K562 (cell line): ENCODE measurements around the gene SLC38A1. TPM values are rescaled to one million over a fixed set of nuclear protein-coding genes. Genes with fewer than 3 reads are reported as not detected.

Experiments
- ATAC-seq: fragments of 200-7000 bp; cut with Tn5 transposase; 3 replicates; pipeline ENCODE4 v1.9.1; 2020; ENCODE audit warnings: moderate library complexity
- BruUV-seq: library from RNA; stranded (reverse); fragments of 400-500 nt; replicated peaks from 2 replicates; lab custom pipeline; 2021; lab: Mats Ljungman, UMichigan
- CTCF ChIA-PET: fragments of 300-600 bp; formaldehyde crosslinking; extraction: SDS; loops from one replicate; lab custom pipeline; 2021; ENCODE audit warnings: low intra/inter-chr PET ratio; lab: Yijun Ruan, JAX
- POLR2A ChIA-PET: fragments of 300-600, 350-650 bp; sonication (Branson Sonifier 250); formaldehyde crosslinking; extraction: SDS; loops from one replicate; lab custom pipeline; 2021; ENCODE audit warnings: antibody characterized with exemption, inconsistent platforms; lab: Yijun Ruan, JAX
- DNase-seq, 4 experiments: peaks; one replicate each; pipeline versions ENCODE4 v3.0.0 to v3.0.0-alpha.2; 2011 to 2018; ENCODE audit warnings: low spot score in 3 of 4, mixed read lengths in 3 of 4; ENCODE audit errors: extremely low read depth in 1 of 4
- FAIRE-seq: peaks from 2 replicates; lab custom pipeline; 2011; peaks lifted over from hg19 to GRCh38; lab: Jason Lieb, UNC
- H2AFZ ChIP-seq: 2 replicates; pipeline ENCODE4 v1.6.0; 2011; ENCODE audit warnings: low read depth, low read length, control low read depth, inconsistent platforms
- H3K27ac ChIP-seq: fragments of 200-600 bp; 3 replicates; pipeline ENCODE4 v1.8.0; 2011; ENCODE audit warnings: low read depth, mild to moderate bottlenecking, control low read depth, inconsistent platforms, low read length, moderate library complexity, mixed read lengths; ENCODE audit errors: extremely low read depth
- H3K27me3 ChIP-seq, 2 experiments: fragments of 300-600 bp in 1 of 2; 2 replicates in 1 of 2; 3 replicates in 1 of 2; pipeline versions ENCODE4 v1.6.0 to v1.8.0; 2011; ENCODE audit warnings: inconsistent platforms in 2 of 2, low read length in 2 of 2, mild to moderate bottlenecking in 1 of 2, mixed read lengths in 1 of 2, moderate library complexity in 1 of 2; ENCODE audit not compliant: control insufficient read depth in 2 of 2, insufficient read depth in 2 of 2
- H3K36me3 ChIP-seq: fragments of 300-600 bp; 3 replicates; pipeline ENCODE4 v1.8.0; 2011; ENCODE audit warnings: mild to moderate bottlenecking, low read length, inconsistent platforms; ENCODE audit not compliant: control insufficient read depth, insufficient read depth
- H3K4me1 ChIP-seq, 2 experiments: fragments of 200-600 bp in 1 of 2; replicated peaks in 1 of 2; 2 replicates in 1 of 2; 3 replicates in 1 of 2; pipeline versions ENCODE4 v1.5.1 to v1.8.0; 2011; ENCODE audit warnings: inconsistent platforms in 2 of 2, low read length in 2 of 2, mild to moderate bottlenecking in 1 of 2, mixed read lengths in 1 of 2, moderate library complexity in 1 of 2; ENCODE audit not compliant: control insufficient read depth in 2 of 2, insufficient read depth in 2 of 2
- H3K4me2 ChIP-seq: 2 replicates; pipeline ENCODE4 v1.6.1; 2011; ENCODE audit warnings: low read length, control low read depth, inconsistent platforms, mixed read lengths; ENCODE audit not compliant: insufficient read depth
- H3K4me3 ChIP-seq: fragments of 200-600 bp; sonication (generic), shearing (Covaris generic); 2 replicates; pipeline ENCODE4 v1.5.1; 2016; ENCODE audit warnings: control low read depth, inconsistent platforms
- H3K79me2 ChIP-seq: fragments of 200-600 bp; 3 replicates; pipeline ENCODE4 v1.8.0; 2011; ENCODE audit warnings: low read length, inconsistent platforms; ENCODE audit not compliant: control insufficient read depth, insufficient read depth
- H3K9ac ChIP-seq, 2 experiments: 2 replicates each; pipeline versions ENCODE4 v1.6.0 to v1.6.1; 2011; ENCODE audit warnings: low read depth in 2 of 2, low read length in 2 of 2, control low read depth in 1 of 2, inconsistent platforms in 1 of 2, mild to moderate bottlenecking in 1 of 2, mixed read lengths in 1 of 2; ENCODE audit not compliant: insufficient read depth in 1 of 2
- H3K9me1 ChIP-seq: one replicate; pipeline ENCODE4 v1.6.0; 2011; ENCODE audit warnings: inconsistent platforms, mild to moderate bottlenecking, low read length, moderate library complexity; ENCODE audit not compliant: control insufficient read depth, insufficient read depth
- H3K9me3 ChIP-seq: replicated peaks from 2 replicates; pipeline ENCODE4 v1.5.1; 2011; ENCODE audit warnings: low read depth, low read length, inconsistent platforms; ENCODE audit not compliant: control insufficient read depth, insufficient read depth
- H4K20me1 ChIP-seq: replicated peaks from 2 replicates; pipeline ENCODE4 v1.6.1; 2011; ENCODE audit warnings: low read length, inconsistent platforms, mixed read lengths; ENCODE audit not compliant: control insufficient read depth, insufficient read depth
- JUNB ChIP-seq: fragments of 450-650 bp; formaldehyde crosslinking; conservative IDR thresholded peaks from 2 replicates; pipeline ENCODE4 v1.4.0; 2020; ENCODE audit warnings: mild to moderate bottlenecking
- MECOM ChIP-seq: fragments of 250-450 bp; sonication (Bioruptor Pico); IDR thresholded peaks from 2 replicates; pipeline ENCODE4 v1.8.0; 2022; ENCODE audit warnings: inconsistent platforms
- MIER1 ChIP-seq: fragments of 450-650 bp; IDR thresholded peaks from 2 replicates; pipeline ENCODE4 v1.6.1; 2016; ENCODE audit warnings: antibody characterized with exemption, mild to moderate bottlenecking, low read depth
- ZNF408 ChIP-seq: fragments of 250-450 bp; sonication (Bioruptor Pico); IDR thresholded peaks from 2 replicates; pipeline ENCODE4 v1.4.0; 2020; ENCODE audit warnings: low read depth, mild to moderate bottlenecking, moderate library complexity
- WGBS: fragments of 100-300 bp; shearing (Covaris generic); methylation state at CpG from one replicate; pipeline ENCODE4 v1.1.6; 2016; ENCODE audit warnings: low coverage, mixed read lengths; ENCODE audit not compliant: insufficient coverage; ENCODE audit errors: missing lambda C conversion rate; 5-methylcytosine and 5-hydroxymethylcytosine counted together
- in situ Hi-C: fragments of 300-500 bp; cut with MboI; formaldehyde crosslinking; loops from 4 replicates; pipeline ENCODE4 v1.15.0; 2018; ENCODE audit warnings: inconsistent platforms, mixed read lengths
- intact Hi-C: fragments of 100-400 bp; cut with micrococcal nuclease; formaldehyde crosslinking; loops from 2 replicates; pipeline ENCODE4 v1.14.2; 2022
- polyA plus RNA-seq, 8 experiments: library from polyadenylated mRNA; depleted of rRNA in 4 of 8; stranded (reverse) in 5 of 8; unstranded in 3 of 8; fragments of >200 nt; fragmentation: Nextera tagmentation in 2 of 8; fragmentation: Illumina TruSeq in 1 of 8; extraction: Ambion mirVana in 2 of 8; extraction: Trizol in 1 of 8; gene quantifications; 2 replicates each; pipeline versions ENCODE4 v1.2.1 to v1.2.3, GENCODE V29; 2011 to 2014; ENCODE audit warnings: inconsistent platforms in 1 of 8, missing spikeins in 1 of 8
- total RNA-seq, 7 experiments: library from RNA; depleted of rRNA in 6 of 7; stranded (reverse); fragments of >200 nt in 6 of 7; fragmentation: Illumina TruSeq in 2 of 7; extraction: Trizol in 2 of 7; gene quantifications; 2 replicates each; pipeline versions ENCODE4 v1.2.1 to v1.2.3, GENCODE V29; 2011 to 2021; ENCODE audit warnings: low replicate concordance in 1 of 7
- TF ChIP-seq, protein P1 (sequence below): sonication (generic); formaldehyde crosslinking; IDR thresholded peaks from 2 replicates; pipeline ENCODE4 v1.8.1; 2023; ENCODE audit warnings: mild to moderate bottlenecking, missing genetic modification reagents
- TF ChIP-seq, protein P2 (sequence below), 3 experiments: fragments of 200-800 bp in 1 of 3; sonication (Bioruptor generic) in 1 of 3; sonication (generic) in 1 of 3; formaldehyde crosslinking in 1 of 3; IDR thresholded peaks; 2 replicates each; pipeline versions ENCODE4 v1.6.1 to v1.8.0; 2016 to 2022; ENCODE audit warnings: mild to moderate bottlenecking in 2 of 3, missing compliant biosample characterization in 2 of 3, missing genetic modification characterization in 2 of 3, missing genetic modification reagents in 1 of 3
- TF ChIP-seq, protein P3 (sequence below): fragments of 250-450 bp; sonication (Bioruptor Pico); IDR thresholded peaks from 2 replicates; pipeline ENCODE4 v1.4.0; 2020; ENCODE audit warnings: mild to moderate bottlenecking, moderate library complexity

SLC38A1 gene
- total and polyA plus RNA-seq, 9 of the 15 experiments (the other 6 are each of a cell fraction or from before 2014, with no cell fraction given) = 51.9 to 112 (median 75.0) TPM

DNA sequence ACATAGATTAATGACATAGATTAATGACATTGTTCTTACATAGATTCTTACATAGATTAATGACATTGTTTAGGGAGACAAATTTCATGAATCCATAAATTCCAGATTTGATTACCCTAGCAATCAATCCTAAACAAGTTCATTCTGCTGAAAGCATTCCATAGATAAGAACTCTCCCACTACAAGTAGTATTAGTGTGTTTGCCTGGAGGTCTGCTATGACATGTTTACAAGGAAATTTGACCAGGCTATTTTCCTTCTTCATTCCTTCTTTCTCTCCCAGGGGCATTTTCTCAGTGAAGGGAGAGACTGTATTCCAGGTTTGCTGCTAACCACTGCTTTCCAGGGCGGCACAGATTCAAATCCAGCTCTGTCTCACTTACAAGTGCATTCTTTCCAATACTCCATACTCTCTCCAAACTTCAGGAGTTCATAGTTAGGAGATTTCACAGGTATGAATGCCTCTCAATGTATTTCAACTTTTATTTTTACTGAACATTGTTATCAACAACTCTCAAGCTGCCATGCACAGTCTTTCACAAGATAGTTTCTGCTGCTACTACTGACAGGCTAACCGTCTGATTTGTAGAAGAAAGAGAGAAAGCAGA lies 134.5 kb downstream of the SLC38A1 start:
- Histone ChIP-seq H3K9me3 (no peaks in the 10 kb centered on the region), H3K27me3 (no peaks in the 10 kb centered on the region), H3K27ac (no peak overlapping the region), H3K9me1 (no peaks in the 10 kb centered on the region), H3K4me3 (no peak overlapping the region), H3K4me2 (no peak overlapping the region), H4K20me1 (no peaks in the 10 kb centered on the region), H3K4me1 (no peaks in the 10 kb centered on the region), H3K9ac (no peak overlapping the region), H2AFZ (no peak overlapping the region), H3K79me2 (no peaks in the 10 kb centered on the region), H3K36me3 (no peaks in the 10 kb centered on the region)
- no peak for FAIRE-seq
- no TSS peak for BruUV-seq
- ChIA-PET POLR2A (no interaction called here), CTCF (interaction anchor here (0.6 kb wide), 1 partner anchor 283 kb away, joined by 3 read pairs; no protein-coding TSS in a partner anchor)
- in situ Hi-C loops (loop anchor here (25.0 kb wide), 1 partner anchor 878 kb away; no protein-coding TSS in a partner anchor), intact Hi-C loops (no loop called here)
- DNase-seq = no peak
- ATAC-seq = no peak
- WGBS = 0% methylated on average over 2 of the region's 2 CpGs
- TF ChIP-seq MECOM = no peak
- TF ChIP-seq MIER1 = no peak
- TF ChIP-seq, protein P1, sequence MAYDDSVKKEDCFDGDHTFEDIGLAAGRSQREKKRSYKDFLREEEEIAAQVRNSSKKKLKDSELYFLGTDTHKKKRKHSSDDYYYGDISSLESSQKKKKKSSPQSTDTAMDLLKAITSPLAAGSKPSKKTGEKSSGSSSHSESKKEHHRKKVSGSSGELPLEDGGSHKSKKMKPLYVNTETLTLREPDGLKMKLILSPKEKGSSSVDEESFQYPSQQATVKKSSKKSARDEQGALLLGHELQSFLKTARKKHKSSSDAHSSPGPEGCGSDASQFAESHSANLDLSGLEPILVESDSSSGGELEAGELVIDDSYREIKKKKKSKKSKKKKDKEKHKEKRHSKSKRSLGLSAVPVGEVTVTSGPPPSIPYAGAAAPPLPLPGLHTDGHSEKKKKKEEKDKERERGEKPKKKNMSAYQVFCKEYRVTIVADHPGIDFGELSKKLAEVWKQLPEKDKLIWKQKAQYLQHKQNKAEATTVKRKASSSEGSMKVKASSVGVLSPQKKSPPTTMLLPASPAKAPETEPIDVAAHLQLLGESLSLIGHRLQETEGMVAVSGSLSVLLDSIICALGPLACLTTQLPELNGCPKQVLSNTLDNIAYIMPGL (CRISPR knock-in tag) = no peak
- TF ChIP-seq, protein P2, sequence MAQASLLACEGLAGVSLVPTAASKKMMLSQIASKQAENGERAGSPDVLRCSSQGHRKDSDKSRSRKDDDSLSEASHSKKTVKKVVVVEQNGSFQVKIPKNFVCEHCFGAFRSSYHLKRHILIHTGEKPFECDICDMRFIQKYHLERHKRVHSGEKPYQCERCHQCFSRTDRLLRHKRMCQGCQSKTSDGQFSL (CRISPR knock-in tag; IDR thresholded peaks at IDR 0.05) = no peak
- TF ChIP-seq, protein P2 (tag; IDR thresholded peaks at IDR 0.05) = no peak
- TF ChIP-seq ZNF408 (CRISPR knock-in tag) = no peak
- no peak for TF ChIP-seq JUNB
- TF ChIP-seq, protein P3, sequence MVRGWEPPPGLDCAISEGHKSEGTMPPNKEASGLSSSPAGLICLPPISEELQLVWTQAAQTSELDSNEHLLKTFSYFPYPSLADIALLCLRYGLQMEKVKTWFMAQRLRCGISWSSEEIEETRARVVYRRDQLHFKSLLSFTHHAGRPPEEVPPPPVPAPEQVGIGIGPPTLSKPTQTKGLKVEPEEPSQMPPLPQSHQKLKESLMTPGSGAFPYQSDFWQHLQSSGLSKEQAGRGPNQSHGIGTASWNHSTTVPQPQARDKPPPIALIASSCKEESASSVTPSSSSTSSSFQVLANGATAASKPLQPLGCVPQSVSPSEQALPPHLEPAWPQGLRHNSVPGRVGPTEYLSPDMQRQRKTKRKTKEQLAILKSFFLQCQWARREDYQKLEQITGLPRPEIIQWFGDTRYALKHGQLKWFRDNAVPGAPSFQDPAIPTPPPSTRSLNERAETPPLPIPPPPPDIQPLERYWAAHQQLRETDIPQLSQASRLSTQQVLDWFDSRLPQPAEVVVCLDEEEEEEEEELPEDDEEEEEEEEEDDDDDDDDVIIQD (CRISPR knock-in tag) = no peak
